Keratinocyte (primary cell): Measurements from ENCODE around the gene P2RX2. TPM values are rescaled to one million over a fixed set of nuclear protein-coding genes. Genes with fewer than 3 reads are reported as not detected.

ENCODE experiments used
- DNase-seq: peaks from one replicate; pipeline ENCODE4 v3.0.0-alpha.2; 2011; ENCODE audit warnings: low read depth, missing footprints, low spot score
- FAIRE-seq: peaks from 2 replicates; lab custom pipeline; 2011; peaks lifted over from hg19 to GRCh38; lab: Jason Lieb, UNC
- H2AFZ ChIP-seq: 2 replicates; pipeline ENCODE4 v1.6.0; 2012; ENCODE audit warnings: low read length, control low read depth, inconsistent platforms; ENCODE audit not compliant: control insufficient read depth
- H3K27ac ChIP-seq: 2 replicates; pipeline ENCODE4 v1.5.1; 2011; ENCODE audit warnings: low read length; ENCODE audit not compliant: control insufficient read depth, insufficient read depth
- H3K27me3 ChIP-seq: 3 replicates; pipeline ENCODE4 v1.6.0; 2011; ENCODE audit warnings: low read length; ENCODE audit not compliant: control insufficient read depth, insufficient read depth; ENCODE audit errors: extremely low read depth
- H3K36me3 ChIP-seq, 2 experiments: 2 replicates in 1 of 2; 3 replicates in 1 of 2; pipeline ENCODE4 v1.5.1; 2011; ENCODE audit warnings: low read length in 2 of 2, mild to moderate bottlenecking in 1 of 2; ENCODE audit not compliant: control insufficient read depth in 2 of 2, insufficient read depth in 2 of 2; ENCODE audit errors: extremely low read depth in 1 of 2
- H3K4me1 ChIP-seq: 3 replicates; pipeline ENCODE4 v1.5.1; 2011; ENCODE audit warnings: low read length; ENCODE audit not compliant: control insufficient read depth, insufficient read depth; ENCODE audit errors: extremely low read depth
- H3K4me2 ChIP-seq: 3 replicates; pipeline ENCODE4 v1.6.0; 2011; ENCODE audit warnings: low read depth, low read length; ENCODE audit not compliant: control insufficient read depth, insufficient read depth; ENCODE audit errors: extremely low read depth
- H3K4me3 ChIP-seq, 3 experiments: fragments of 200-600 bp in 1 of 3; sonication (generic) in 1 of 3; 2 replicates in 2 of 3; 3 replicates in 1 of 3; pipeline ENCODE4 v1.5.1; 2011 to 2016; ENCODE audit warnings: low read length in 3 of 3, mild to moderate bottlenecking in 3 of 3, control low read depth in 2 of 3, inconsistent platforms in 1 of 3, low read depth in 1 of 3, mixed read lengths in 1 of 3, mixed run types in 1 of 3, moderate library complexity in 1 of 3; ENCODE audit not compliant: control insufficient read depth in 2 of 3, insufficient read depth in 2 of 3; ENCODE audit errors: extremely low read depth in 1 of 3
- H3K79me2 ChIP-seq: 2 replicates; pipeline ENCODE4 v1.6.0; 2012; ENCODE audit warnings: low read length; ENCODE audit not compliant: control insufficient read depth, insufficient read depth
- H3K9ac ChIP-seq: 3 replicates; pipeline ENCODE4 v1.6.0; 2011; ENCODE audit warnings: low read length; ENCODE audit not compliant: control insufficient read depth, insufficient read depth; ENCODE audit errors: extremely low read depth
- H3K9me1 ChIP-seq: 3 replicates; pipeline ENCODE4 v1.6.0; 2011; ENCODE audit warnings: low read length; ENCODE audit not compliant: control insufficient read depth, insufficient read depth; ENCODE audit errors: extremely low read depth
- H3K9me3 ChIP-seq: 2 replicates; pipeline ENCODE4 v1.5.1; 2012; ENCODE audit warnings: low read depth, low read length; ENCODE audit not compliant: control insufficient read depth
- H4K20me1 ChIP-seq: 3 replicates; pipeline ENCODE4 v1.6.0; 2011; ENCODE audit warnings: low read length; ENCODE audit not compliant: control insufficient read depth, insufficient read depth; ENCODE audit errors: extremely low read depth
- EZH2 ChIP-seq: IDR thresholded peaks from one replicate; pipeline ENCODE4 v1.6.1; 2012; ENCODE audit warnings: inconsistent platforms, mild to moderate bottlenecking, low read length, moderate library complexity
- dilution Hi-C: fragments of 300-500 bp; cut with MboI; formaldehyde crosslinking; loops from one replicate; pipeline ENCODE4 v1.7.0; 2020; ENCODE audit warnings: low sequenced_read_pairs; ENCODE audit not compliant: extremely low pct_ligation_motif_present
- polyA plus RNA-seq, 5 experiments: library from polyadenylated mRNA; depleted of rRNA in 3 of 5; stranded (reverse) in 3 of 5; stranded (forward) in 1 of 5; unstranded in 1 of 5; fragments of >200 nt; gene quantifications; 1 replicate in 1 of 5; 2 replicates in 3 of 5; 3 replicates in 1 of 5; pipeline versions ENCODE4 v1.2.1 to v1.2.3, GENCODE V29; 2011 to 2012; ENCODE audit warnings: missing spikeins in 2 of 5, low read depth in 1 of 5, low replicate concordance in 1 of 5
- TF ChIP-seq, protein P1 (sequence below), 3 experiments: IDR thresholded peaks in 1 of 3; conservative IDR thresholded peaks in 1 of 3; optimal IDR thresholded peaks in 1 of 3; 2 replicates in 2 of 3; 3 replicates in 1 of 3; pipeline versions ENCODE3 to v1.5.1; 2011; ENCODE audit warnings: low read length in 3 of 3, mild to moderate bottlenecking in 3 of 3, moderate library complexity in 2 of 3, control low read depth in 1 of 3, inconsistent platforms in 1 of 3; ENCODE audit not compliant: insufficient read depth in 2 of 3; ENCODE audit errors: extremely low read depth in 1 of 3

P2RX2 gene
- polyA plus RNA-seq, 1 donor (not counting 4 experiments of a cell fraction or from before 2014, with no cell fraction given): not detected

DNA sequence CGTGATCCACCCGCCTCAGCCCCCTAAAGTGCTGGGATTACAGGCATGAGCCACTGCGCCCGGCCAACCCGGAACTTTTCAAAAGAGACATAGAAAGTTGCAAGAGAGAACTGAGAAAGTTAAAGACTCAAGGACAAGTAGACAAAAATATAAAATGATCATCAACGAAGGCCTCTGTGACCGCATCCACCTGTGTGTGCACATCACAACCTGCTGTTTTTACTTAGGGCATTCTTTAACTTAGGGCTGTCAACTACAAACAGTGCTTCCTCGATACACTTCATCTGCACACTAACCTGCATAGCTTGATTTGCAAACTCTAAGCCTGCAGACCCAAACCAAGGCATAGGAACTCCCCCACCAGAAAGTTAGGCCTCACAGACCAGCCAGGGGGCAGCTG lies 14.8 kb downstream of the P2RX2 start:
- peaks cover 15 to 44% of the 10 kb centered on the region in 2 experiments for H3K36me3 ChIP-seq
- no peak for TF ChIP-seq EZH2
- no peak overlapping the region for H3K4me2 ChIP-seq
- dilution Hi-C loops: no loop called here
- H3K9ac ChIP-seq: no peak overlapping the region
- peaks cover 2% of the 10 kb centered on the region for H4K20me1 ChIP-seq
- no peak overlapping the region for H3K4me3 ChIP-seq
- DNase-seq (no peak), FAIRE-seq (no peak)
- H3K9me3 ChIP-seq: no peaks in the 10 kb centered on the region
- H3K9me1 ChIP-seq: no peaks in the 10 kb centered on the region
- H3K4me1 ChIP-seq: no peaks in the 10 kb centered on the region
- H3K79me2 ChIP-seq: no peaks in the 10 kb centered on the region
- no peak overlapping the region for H3K27ac ChIP-seq
- no peak overlapping the region for H2AFZ ChIP-seq
- H3K27me3 ChIP-seq: no peaks in the 10 kb centered on the region

DNA sequence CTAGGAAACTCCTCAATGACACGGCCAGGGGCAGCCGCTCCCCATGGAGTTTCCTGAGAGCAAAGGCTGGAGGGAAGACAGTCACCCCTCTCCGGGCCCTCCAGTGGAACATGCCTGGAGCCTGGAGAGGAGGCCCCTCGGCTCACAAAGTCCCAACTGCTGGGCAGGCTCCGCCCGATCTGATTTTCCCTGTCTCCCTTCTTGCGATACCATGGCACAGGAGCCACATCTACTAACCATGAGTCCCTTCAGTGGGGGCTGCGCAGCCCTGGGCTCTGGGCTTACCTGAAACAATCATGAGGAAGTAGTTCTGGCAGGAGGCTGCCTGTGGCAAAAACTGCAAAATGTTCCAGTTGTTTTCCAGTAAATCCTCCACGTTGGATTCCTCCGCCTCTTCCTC lies 15.3 kb downstream of the P2RX2 start:
- Histone ChIP-seq H3K4me2 (no peak overlapping the region), H4K20me1 (peaks cover 2% of the 10 kb centered on the region), H3K4me3 (no peak overlapping the region), H3K9ac (no peak overlapping the region), H3K36me3 (peaks cover 15 to 44% of the 10 kb centered on the region in 2 experiments), H3K4me1 (no peaks in the 10 kb centered on the region), H3K9me3 (no peaks in the 10 kb centered on the region), H3K9me1 (no peaks in the 10 kb centered on the region), H3K79me2 (no peaks in the 10 kb centered on the region), H2AFZ (no peak overlapping the region), H3K27ac (no peak overlapping the region), H3K27me3 (no peaks in the 10 kb centered on the region)
- no peak for DNase-seq
- no peak for FAIRE-seq
- dilution Hi-C loops: no loop called here
- no peak for TF ChIP-seq EZH2
- TF ChIP-seq, protein P1, sequence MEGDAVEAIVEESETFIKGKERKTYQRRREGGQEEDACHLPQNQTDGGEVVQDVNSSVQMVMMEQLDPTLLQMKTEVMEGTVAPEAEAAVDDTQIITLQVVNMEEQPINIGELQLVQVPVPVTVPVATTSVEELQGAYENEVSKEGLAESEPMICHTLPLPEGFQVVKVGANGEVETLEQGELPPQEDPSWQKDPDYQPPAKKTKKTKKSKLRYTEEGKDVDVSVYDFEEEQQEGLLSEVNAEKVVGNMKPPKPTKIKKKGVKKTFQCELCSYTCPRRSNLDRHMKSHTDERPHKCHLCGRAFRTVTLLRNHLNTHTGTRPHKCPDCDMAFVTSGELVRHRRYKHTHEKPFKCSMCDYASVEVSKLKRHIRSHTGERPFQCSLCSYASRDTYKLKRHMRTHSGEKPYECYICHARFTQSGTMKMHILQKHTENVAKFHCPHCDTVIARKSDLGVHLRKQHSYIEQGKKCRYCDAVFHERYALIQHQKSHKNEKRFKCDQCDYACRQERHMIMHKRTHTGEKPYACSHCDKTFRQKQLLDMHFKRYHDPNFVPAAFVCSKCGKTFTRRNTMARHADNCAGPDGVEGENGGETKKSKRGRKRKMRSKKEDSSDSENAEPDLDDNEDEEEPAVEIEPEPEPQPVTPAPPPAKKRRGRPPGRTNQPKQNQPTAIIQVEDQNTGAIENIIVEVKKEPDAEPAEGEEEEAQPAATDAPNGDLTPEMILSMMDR (optimal IDR thresholded peaks at IDR 0.05 in 1 of 3, IDR thresholded peaks at IDR 0.05 in 1 of 3, conservative IDR thresholded peaks at IDR 0.05 in 1 of 3; ENCODE audit: extremely low read depth in 1 of 3, insufficient read depth in 2 of 3, low read length in 3 of 3): no peak

DNA sequence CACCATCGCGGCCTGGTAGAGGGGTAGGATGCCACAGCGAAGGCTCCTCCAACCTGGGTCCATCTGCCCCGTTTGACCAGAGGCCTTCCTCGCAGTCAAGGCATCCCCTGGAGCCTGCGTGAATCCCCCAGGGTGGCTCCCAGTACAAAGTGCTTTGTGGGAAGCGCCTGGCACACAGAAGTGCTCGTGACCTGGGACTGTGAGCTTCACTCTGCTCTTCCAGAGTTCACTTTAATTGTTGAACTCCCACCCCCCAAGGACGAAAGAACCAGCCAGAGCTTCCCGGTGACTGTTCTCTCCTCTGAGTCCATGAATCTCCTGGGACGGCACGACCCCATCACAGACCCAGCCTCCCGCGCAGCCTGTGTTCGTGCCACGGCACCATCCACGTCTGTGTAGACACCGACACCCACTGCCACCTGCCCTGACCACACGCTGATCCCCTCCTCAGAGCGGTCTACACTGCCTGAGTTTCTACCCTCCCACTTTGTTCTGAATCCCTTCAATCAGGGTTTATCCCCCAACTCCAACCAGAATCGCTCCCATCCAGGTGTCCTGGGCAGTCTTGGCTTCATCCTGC lies 15.9 kb downstream of the P2RX2 start:
- Histone ChIP-seq H2AFZ (no peak overlapping the region), H3K79me2 (no peaks in the 10 kb centered on the region), H3K4me2 (no peak overlapping the region), H3K36me3 (peaks cover 15 to 44% of the 10 kb centered on the region in 2 experiments), H3K27me3 (no peaks in the 10 kb centered on the region), H4K20me1 (peaks cover 2% of the 10 kb centered on the region), H3K9me1 (no peaks in the 10 kb centered on the region), H3K4me3 (no peak overlapping the region), H3K4me1 (no peaks in the 10 kb centered on the region), H3K9me3 (no peaks in the 10 kb centered on the region), H3K9ac (no peak overlapping the region), H3K27ac (no peak overlapping the region)
- TF ChIP-seq, protein P1 (optimal IDR thresholded peaks at IDR 0.05 in 1 of 3, IDR thresholded peaks at IDR 0.05 in 1 of 3, conservative IDR thresholded peaks at IDR 0.05 in 1 of 3; ENCODE audit: extremely low read depth in 1 of 3, insufficient read depth in 2 of 3, low read length in 3 of 3): no peak
- TF ChIP-seq EZH2: no peak
- DNase-seq (no peak), FAIRE-seq (no peak)
- dilution Hi-C loops: no loop called here
